ENCODE results near the gene SLC36A3.
"Not testable (repeated sequence)": the region's sequence is repeated elsewhere in the genome, so short reads cannot be mapped to it uniquely, and the experiment has no call there.

The SLC36A3 gene

DNA sequence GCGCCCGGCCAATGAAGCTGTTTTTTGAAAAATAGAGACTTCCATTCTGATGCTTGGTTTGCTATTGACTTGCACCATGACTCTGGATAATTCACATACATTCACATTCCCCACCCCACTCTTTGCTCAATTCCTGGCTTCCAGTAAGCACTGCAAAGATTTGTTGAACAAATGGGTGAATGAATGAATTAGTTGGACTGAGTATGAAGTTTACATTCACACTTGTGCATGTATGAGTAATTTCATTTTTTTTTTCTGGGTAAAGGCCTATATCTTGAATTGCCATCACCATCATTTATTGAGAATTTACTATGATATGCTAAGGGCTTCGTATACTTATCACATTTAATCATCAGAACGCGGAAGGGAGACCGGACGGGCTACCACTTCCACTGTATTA lies 65.9 kb downstream of the SLC36A3 start:
- no peak for DNase-seq

DNA sequence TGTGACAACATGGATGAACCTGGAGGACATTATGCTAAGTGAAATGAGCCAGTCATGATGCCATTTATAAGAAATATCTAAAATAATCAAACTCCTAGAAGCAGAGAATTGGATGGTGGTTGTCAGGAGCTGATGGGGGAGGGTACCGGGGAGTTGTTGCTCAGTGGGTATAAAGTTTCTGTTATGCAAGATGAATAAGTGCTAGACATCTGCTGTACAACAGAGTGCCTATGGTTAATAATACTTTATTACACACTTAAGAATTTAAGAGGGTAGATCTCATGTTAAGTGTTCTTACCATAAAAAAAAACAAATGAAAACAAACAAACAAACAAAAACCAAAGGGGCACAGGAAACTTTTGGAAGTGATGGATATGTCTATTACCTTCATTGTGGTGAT lies 66.7 kb downstream of the SLC36A3 start:
- DNase-seq, result no peak

DNA sequence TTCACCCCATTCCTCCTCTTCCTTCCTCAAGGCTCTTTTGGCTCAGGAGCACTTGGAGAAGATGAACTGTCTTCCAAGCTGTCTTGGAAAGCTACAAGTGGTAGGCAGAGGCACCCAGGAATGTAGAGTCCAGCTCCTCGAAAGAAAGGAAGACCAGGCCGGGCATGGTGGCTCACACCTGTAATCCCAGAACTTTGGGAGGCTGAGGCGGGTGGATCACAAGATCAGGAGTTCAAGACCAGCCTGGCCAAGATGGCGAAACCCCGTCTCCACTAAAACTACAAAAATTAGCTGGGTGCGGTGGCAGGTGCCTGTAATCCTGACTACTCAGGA lies 68.4 kb downstream of the SLC36A3 start:
- DNase-seq, result not testable (repeated sequence)

DNA sequence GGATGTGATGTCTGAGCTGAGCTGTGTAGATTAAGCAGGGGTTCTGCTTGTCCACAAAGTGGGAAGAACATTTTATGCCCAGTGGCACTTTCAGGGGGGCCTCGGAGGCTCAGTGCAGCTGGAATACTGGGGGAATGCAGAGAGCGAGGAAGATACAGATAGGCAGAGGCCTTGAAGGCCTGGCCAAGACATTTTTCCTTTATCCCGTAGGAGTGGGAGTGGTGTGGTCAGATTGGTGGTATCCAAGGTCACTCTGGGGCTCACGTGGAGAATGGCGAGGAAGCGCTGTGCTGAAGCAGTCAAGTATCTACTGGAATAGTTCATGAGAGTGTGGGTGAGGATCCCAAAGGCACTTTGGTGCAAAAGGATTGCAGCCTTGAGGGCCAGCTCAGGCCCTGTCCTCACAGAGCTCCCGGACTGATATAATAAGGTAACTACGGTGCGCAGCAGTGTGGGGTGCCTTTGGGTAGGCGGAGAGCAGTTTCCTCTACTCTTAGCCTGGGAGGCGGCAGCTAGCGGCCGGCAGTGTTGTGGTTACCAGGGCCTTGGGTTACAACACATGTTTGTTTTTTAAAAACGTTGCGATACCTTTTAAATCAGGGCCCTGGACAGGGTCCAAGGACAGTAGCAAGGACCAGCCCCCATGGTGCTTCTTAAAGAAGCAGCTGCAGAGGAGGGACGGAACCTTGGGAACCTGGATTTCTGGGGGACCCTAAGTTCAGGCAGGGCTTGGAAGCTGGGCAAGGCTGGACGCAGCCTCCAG lies 68.9 kb downstream of the SLC36A3 start:
- peak; percentile 70 for DNase-seq

DNA sequence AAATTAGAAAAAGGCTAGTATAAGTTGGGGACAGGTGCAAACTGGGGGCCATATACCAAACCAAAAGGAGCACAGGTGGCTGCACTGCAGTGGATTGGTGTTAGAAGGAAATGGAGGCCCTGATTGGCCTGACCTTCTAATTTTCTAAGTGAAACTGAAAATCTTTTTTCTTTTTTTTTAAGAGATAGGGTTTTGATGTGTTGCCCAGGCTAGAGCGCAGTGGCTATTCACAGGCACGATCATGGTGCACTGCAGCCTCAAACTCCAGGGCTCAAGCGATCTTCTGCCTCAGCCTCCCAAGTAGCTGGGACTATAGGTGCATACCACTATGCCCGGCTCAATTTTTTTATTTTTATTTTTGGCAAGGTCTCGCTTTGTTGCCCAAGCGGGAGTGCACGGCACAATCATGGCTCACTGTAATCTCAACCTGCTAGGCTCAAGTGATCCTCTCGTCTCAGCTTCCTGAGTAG lies 69.9 kb downstream of the SLC36A3 start:
- DNase-seq, result no peak

DNA sequence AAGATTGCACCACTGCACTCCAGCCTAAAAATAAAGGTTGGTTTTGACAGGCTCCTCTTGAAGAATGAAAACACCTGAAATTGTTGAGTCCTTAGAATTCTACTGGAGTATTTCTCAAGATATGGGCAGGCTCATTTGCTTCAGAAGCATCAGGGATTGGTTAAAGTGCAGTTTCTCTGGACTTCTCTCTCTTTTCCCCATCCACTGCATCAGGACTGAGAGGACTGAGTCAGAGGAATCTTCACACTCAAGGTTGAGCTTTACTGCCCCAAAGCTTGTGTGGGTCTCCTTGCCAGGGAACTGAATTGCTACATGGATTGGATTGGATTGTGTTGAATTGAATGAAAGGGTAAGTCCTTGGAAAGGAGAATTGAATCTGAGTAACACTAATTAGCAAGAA lies 72.2 kb downstream of the SLC36A3 start:
- DNase-seq, result no peak

DNA sequence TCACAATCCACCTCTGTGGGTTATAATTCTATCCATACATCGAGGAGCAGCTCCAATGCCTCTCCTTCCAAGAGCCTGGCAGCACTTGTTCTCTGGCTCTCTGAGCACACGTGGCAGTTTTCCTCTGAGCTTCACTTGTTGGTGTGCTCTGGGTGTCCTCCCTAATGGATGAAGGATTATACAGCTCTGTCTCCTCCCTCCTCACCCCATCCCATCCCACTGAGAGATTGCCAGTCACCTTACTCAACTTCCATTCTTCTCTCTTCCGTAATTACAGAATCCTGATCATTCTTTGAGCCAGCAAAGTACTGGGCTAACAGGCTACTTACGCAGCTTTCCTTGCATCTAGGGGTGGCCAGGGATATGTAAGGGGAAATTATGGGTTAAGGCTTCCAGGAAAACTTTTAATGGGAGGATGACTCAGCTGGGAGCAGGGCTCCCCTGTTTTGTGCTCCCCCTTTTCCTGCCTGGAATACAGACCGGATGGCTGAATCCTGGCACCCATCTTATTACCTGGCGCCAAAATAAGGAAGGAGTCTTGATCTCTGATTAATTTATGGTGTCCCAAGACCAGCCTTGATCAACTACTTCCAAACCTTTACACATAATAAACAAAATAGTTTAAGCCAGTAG lies 73.4 kb downstream of the SLC36A3 start:
- no peak for DNase-seq

DNA sequence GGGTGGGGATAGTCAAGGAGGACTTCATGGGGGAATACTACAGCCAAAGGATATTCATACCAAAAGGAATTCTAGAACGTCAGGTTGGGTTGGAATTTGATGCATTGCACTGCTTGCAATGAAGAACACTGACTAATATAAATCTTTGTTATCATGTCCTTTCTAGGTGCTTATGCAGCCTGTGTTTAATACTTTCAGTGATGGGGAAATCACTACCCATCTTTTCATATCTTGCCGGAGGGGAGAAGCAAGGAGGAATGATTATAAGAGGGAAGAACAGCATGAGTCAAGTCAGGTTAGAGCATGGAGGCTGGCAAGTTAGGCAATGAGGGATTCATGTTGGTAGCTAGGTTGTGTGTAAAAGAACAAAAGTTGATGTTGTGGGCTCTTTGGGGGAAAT lies 74.6 kb downstream of the SLC36A3 start:
- no peak for DNase-seq

DNA sequence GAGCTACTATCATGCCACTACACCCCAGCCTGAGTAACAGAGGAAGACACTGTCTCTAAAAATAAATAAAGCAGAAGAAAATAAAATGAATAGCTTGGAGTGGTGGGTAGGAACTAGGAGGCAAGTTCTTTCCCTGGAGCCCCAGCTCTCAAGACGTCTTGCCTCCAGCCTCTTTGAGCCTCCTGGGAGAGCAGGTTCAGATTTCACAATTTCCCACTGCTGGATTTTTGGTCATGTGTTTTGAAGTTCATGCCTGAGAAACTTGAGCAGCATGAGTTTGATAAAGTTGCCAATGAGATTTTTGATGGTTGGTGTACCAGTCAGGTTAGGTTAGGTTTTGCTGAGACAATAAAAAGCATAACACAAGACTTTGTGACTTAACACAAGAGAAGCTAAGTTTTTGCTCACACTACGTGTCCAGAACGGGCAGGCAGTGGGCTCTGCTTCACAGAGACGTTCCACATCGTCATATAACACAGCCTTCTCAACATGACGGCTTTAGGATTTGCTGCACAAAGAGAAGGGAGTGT lies 75.6 kb downstream of the SLC36A3 start:
- DNase-seq, result no peak

All from hematopoietic multipotent progenitor cell treated with erythropoietin and hydrocortisone succinate and interleukin-3 and kit ligand, for 6 days (in vitro differentiated cells).